Measurements from ENCODE around the gene SNAP25.

GRCh38 chr20:10259166-10259565, 40.5 kb downstream of the SNAP25 start:
- TF ChIP-seq POLR2A (IDR thresholded peaks at IDR 0.05) (no peak), CTCF (IDR thresholded peaks at IDR 0.05) (no peak), POLR2AphosphoS5 (IDR thresholded peaks at IDR 0.05; ENCODE audit: insufficient read depth in 1 of 2, low read depth in 1 of 2) (no peak)

Data from vagina (tissue), 2 donors.